HG03565 (cell line): ENCODE results near the gene GGTLC1.
"Not testable (repeated sequence)": the region's sequence is repeated elsewhere in the genome, so short reads cannot be mapped to it uniquely, and the experiment has no call there.

Experiments used
- ATAC-seq: cut with Tn5 transposase; IDR thresholded peaks from one replicate; pipeline ENCODE4 v1.9.1; 2021; ENCODE audit warnings: mild to moderate bottlenecking, moderate library complexity; ENCODE audit not compliant: unreplicated experiment

The GGTLC1 gene

DNA sequence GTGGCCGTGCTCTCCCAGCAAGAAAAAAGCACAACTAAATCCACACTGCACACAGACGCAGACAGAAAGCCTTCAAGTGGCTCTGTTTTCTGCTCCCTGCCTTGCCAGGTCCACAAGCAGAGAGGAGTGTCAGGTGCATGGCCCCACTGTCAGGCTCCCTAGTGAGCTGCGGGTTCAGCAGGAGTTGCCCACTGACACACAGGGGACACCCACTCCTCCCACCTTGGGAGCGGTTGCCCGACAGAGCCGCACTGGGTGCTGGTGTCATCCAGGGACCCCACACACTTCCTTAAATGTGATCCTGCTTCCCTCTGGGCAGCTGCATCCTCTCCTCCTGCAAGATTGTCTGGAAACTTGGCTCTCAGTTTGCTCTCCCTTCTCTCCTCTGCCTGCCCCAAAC, 6.7 kb upstream of the GGTLC1 start:
- not testable (repeated sequence) for ATAC-seq

GRCh38 chr20:23994001-23994633, 5.5 kb upstream of the GGTLC1 start:
- ATAC-seq = not testable (repeated sequence)

GRCh38 chr20:23993440-23993839, 4.9 kb upstream of the GGTLC1 start:
- not testable (repeated sequence) for ATAC-seq

DNA sequence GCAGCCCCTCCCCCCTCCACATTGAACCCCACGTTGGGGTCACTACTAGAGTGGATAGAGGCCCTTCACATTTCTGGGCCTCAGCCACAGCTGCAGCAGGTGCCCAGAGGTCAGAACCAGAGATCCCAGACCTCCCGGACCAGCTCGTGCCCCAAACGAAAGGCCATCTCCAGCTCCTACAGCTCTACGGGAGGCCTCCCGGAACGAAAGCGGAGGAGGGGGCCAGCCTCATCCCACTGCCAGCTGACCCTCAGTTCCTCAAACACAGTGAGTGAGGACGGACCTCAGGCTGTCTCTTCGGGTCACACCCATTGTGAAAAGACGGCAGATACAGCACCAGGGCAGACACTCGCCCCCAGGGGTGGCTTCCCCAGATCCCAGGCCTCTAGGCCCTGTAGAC, 1.7 kb upstream of the GGTLC1 start:
- ATAC-seq = not testable (repeated sequence)

GRCh38 chr20:23988966-23989365, 387 bp upstream of the GGTLC1 start:
- ATAC-seq = not testable (repeated sequence)

DNA sequence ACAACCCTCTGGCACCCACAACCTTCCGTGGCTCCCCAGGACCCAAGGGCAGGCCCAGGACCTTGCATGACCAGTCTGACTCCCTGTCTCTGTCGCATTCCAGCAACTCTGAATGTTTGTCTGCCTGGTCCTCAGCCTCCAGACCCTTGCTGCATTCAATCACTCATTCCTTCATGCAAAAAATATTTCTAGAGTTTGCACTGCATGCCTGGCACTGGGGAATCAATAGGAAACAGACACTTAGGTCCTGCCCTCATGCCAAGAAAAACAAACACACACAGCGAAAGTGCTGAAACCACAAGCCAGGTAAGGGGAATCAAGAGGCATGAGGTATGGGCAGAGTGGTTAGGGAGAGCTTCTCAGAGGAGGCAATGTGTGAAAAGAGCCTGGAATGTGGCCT, 1.9 kb downstream of the GGTLC1 start:
- not testable (repeated sequence) for ATAC-seq

- not testable (repeated sequence) for ATAC-seq
Measured at GRCh38 chr20:23986310-23986709, 2.3 kb downstream of the GGTLC1 start.

DNA sequence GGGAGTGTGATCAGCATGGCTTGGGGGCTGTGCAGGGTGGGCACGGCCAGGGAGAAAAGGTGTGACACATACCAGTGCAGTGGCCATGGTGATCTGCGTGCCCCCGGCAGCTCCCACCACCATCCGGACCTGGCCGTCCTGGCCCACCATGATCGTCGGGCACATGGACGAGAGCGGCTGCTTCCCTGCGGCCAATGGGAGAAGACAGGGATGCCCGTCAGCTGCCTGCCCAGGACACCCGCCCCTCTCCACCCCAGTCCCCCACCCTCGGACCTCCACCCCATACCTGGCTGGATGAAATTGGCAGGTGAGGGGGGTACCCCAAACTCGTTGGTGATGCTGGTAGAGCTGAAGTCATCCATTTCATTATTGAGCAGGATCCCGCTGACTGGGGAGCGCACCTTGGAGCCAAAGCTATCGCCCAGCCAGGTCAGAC, 2.8 kb downstream of the GGTLC1 start:
- not testable (repeated sequence) for ATAC-seq

GRCh38 chr20:23985066-23985789, 3.4 kb downstream of the GGTLC1 start:
- not testable (repeated sequence) for ATAC-seq

- ATAC-seq = not testable (repeated sequence)
Measured at GRCh38 chr20:23984476-23985023, 4.0 kb downstream of the GGTLC1 start.

DNA sequence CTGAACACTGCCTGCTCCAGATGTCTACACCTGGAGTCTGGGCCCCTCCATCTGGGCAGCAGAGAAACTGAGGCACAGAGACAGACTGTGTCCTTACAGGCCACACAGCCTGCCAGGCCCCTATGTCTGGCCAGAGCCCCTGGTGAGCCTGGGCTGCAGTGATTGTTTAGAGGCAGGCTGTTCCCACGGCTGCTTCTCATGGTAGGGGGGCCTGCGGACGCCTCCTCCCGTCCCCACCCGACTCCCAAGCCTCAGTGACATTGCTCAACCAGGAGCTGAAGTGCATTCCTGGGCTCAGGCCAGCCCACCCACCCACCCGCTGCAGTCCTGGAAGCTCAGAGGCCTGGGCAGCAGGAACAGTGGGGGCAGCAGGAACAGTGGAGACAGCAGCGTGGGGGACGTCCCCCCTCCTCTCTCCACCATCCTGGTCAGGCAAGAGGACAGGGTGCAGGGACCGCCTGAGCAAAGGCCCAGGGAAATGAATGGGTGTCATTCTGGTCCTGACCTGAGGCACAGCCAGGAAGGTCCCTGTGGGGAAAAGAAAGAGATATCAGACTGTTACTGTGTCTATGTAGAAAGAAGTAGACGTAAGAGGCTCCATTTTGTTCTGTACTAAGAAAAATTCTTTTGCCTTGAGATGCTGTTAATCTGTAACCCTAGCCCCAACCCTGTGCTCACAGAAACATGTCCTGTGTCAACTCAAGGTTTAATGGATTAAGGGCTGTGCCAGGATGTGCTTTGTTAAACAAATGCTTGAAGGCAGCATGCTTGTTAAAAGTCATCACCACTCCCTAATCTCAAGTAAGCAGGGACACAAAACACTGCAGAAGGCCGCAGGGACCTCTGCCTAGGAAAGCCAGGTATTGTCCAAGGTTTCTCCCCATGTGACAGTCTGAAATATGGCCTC, 6.2 kb downstream of the GGTLC1 start:
- ATAC-seq = not testable (repeated sequence)

DNA sequence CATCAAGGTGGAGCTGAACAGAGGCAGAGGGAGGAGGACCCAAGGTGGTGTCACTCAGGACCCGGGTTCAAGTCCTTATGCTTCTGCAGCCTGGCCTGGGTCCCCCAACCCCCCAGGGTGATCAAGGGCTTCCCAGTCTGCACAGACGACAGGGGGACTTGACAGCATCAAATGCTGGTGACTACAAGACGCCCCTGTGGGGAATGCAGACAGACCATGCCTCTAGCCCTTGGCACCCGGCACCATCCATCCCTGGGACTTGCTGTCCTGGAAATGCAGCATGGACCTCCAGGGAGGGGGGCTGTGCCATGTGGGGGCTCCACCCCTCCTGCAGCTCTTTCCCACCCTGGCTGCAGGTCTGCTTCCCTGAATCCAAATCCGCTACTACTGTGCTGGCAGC, 7.1 kb downstream of the GGTLC1 start:
- ATAC-seq = not testable (repeated sequence)

DNA sequence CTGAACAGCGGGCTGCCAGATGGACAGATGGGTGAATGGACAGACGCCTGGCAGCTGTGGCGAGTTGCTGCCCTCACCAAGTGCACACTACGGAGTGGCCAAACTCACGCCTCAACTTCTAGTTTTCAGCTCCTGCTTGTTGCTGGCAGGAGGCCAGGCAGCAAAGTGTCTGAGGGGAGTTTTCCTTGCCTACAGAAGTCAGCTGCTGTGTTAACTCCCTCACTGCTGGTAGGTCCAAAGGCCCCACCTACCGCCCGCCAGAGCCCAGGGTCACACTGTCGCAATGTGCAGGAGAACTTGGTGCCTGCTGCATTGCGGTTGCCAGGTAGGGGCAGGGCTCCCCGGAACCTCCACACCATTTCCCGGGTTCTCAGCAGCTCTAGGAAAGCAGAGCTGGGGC, 7.6 kb downstream of the GGTLC1 start:
- ATAC-seq = not testable (repeated sequence)

DNA sequence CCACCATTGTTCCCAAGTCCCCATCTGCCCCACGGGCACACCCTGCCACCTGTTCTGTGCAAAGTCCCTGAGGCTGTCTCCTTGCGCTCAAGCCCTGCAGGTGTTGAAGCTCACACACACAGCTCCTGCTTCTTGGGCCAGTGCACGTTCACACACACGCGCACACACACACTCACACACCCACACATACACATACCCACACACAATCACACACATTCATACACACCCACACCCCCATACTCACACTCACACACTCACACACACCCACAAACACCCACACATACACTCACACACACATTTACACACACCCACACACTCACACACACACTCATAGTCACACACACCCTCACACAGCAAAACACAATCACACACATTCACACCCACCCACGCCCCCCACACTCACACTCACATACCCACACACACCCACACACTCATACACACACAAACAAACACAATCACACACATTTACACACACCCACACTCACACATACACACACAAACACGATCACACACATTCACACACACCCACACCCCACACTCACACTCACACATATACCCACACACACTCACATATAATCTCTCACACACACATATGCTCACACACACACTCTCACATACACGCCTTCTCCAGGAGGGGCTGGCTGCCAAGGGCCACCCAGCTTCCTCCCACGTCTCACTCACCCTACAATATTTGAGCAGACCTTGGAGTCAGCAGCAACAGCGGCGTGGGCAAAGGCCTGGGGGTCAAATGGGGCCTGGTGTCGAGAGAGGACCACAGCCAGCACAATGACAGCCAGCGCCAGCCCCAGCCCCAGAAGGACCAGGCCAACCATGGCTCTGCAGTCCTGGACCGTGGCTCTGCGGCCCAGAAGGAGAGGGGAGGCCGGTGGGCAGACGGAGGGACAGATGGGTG, 8.4 kb downstream of the GGTLC1 start:
- ATAC-seq = not testable (repeated sequence)

GRCh38 chr20:23979380-23979779, 9.2 kb downstream of the GGTLC1 start:
- ATAC-seq = not testable (repeated sequence)

DNA sequence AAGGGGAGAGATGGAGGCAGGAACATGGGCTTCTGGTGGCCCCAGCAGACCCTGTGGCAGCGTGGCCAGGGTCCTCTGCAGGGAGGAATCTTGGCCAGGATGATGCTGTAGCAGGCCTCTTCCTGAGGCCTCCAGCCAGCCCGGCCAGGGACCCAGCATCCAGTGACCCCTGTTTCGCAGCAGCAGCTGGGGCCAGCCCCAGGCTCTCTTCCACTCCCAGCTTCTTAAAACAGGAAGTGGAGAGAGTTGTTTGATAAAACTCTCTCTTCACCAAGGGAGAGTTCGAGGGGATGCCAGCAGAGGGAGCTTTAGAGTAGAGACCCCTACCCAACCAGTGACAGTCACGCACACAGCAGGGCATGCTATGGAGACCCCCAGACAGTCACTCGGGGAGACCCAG, 10.1 kb downstream of the GGTLC1 start:
- ATAC-seq = not testable (repeated sequence)

DNA sequence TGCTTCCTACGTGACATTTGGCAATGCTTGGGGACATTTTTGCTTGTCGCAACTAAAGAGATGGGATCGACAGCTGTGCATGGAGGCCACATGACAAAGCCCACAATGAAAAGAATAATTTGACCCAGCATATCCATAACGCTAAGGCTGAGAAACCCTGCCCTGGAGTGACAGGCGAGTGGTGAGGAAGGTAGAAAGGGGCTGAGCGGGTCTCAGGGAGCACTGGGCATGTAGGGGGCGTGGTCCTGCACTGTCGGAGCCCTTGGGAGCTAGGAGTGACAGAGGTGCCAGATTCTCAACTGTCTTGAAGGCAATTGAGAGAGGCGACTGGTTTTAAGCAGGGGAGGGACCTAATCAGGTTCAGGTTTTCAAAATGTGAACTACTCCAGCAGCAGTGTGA, 13.6 kb downstream of the GGTLC1 start:
- no peak for ATAC-seq

GRCh38 chr20:23971310-23971709, 17.3 kb downstream of the GGTLC1 start:
- ATAC-seq = no peak

GRCh38 chr20:23970049-23970448, 18.5 kb downstream of the GGTLC1 start:
- ATAC-seq = no peak

DNA sequence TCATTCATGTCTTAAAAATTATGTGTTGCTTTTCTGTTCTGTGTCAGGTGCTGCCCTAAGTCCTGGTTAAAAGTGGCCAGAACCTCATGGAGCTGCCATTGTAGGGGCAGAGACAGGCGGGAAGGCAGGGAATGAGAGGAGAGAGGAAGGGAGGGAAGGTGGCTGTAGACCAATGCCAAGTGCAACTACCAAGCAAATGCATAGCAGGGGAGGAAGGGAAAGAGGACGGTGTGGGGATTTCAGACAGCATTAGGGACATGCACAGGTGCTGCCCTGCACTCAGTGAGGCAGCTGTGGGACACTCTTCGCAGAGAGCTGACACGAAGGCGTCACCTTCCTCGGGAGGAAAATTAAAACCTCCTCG, 21.0 kb downstream of the GGTLC1 start:
- ATAC-seq = no peak
